HG03139 (cell line): ENCODE results near the gene SLC7A10.

Source experiments
- ATAC-seq: cut with Tn5 transposase; IDR thresholded peaks from one replicate; pipeline ENCODE4 v1.9.1; 2021; ENCODE audit not compliant: unreplicated experiment

Gene SLC7A10

GRCh38 chr19:33255781-33256180 lies 30.1 kb upstream of the SLC7A10 start:
- ATAC-seq, result no peak

DNA sequence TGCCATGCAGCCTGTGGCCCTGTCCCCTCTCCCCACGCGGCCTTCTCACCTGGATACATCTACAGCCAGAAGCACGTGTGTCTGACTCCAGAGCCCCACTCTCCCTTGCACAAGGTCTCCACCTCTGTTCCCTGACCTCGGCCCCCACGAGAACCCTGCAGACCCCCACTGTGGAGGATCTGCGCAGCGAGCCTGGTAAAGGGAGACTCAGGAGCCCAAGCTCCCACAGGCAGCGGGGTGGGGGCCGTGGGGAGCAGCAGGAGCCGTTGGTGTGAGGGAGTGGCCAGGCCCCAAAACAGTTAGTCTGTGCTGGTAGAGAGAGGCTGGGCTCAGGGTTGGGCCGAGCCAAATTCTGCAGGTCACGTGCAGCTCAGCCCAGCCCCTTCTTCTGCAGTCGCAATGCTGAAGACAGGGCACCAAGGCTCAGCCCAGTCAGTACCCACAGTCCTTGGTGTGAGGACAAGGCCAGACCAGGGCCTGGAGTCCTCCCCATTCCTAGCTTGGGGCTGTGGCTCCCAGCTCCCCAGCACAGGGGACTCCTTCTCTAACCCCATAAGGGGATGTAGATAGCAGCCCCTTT lies 28.7 kb upstream of the SLC7A10 start:
- no peak for ATAC-seq

DNA sequence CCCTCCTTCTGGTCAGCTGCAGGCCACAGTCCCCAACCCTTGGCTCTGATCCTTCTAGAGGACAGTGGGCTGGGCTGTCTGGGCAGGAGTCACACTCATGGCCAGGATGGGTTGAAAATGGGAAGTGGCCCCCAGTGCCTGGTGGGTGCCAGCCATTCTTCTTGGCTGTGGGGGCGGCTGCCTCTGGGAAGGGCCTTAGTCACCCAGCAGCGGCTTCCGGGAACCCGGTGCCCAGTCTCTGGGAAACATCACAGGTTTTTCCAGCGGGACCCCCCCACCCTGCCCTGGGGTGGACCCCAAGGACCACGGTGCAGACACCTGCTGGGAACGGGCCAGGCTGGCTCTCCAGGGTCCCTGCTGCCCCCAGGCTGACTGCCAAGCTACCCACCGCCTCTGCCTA lies 27.3 kb upstream of the SLC7A10 start:
- no peak for ATAC-seq

GRCh38 chr19:33252418-33252962 lies 26.8 kb upstream of the SLC7A10 start:
- ATAC-seq, result no peak

GRCh38 chr19:33251526-33252090 lies 26.0 kb upstream of the SLC7A10 start:
- ATAC-seq, result no peak

- ATAC-seq, result no peak
Measured at GRCh38 chr19:33251076-33251475, 25.4 kb upstream of the SLC7A10 start.

DNA sequence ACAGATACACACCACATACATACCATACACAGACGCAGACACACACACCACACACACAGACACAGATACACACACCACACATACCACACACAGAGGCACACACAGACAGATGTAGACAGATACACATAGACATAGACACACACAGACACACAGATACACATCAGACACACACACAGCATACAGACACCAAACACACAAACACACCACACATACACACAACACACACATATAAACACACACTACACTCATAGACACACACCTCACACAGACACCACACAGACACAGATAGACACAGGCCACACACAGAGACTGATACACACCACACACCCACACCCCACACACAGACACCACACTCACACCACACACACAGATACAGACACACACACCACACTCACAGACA lies 24.9 kb upstream of the SLC7A10 start:
- ATAC-seq, result no peak

GRCh38 chr19:33249740-33250366 lies 24.2 kb upstream of the SLC7A10 start:
- ATAC-seq, result no peak

- no peak for ATAC-seq
Measured at GRCh38 chr19:33248954-33249613, 23.4 kb upstream of the SLC7A10 start.

DNA sequence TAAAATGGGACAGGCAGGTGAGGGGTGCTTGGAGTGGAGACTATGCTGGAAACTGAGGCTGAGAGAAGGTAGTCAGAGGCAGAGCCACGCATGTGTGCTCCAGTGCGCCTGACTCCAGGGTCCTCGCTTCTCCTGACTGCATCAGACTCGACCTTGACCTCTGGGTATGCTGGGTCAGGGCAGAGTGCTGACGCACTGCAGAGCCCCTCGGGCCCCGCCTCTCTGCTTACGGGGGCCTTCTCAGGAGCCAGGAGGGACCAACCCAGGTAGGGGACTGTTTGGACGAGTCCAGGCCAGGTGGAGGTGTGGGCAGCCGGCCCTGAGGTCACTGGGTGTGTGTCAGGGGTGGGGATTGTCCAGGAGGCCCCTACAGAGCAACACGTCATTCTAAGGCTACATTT lies 22.9 kb upstream of the SLC7A10 start:
- no peak for ATAC-seq

DNA sequence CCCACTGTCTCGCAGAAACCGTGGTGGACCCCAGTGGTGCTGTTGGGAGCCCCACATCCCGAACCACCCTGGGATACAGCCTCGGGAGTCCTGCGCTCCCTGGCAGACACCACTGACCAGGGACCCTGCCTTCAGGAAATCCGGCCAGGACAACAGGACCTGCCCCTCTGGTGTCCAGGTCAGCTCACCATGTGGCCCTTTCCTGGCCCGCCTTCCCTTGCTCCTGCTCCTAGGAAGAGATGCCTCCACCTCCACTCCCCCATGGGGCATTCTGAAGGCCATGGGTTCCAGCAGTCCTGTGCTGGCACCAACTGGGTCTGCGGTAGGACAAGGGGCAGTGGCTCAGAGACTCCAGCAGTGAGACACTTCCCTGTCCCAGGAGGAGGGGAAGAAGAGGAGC lies 22.5 kb upstream of the SLC7A10 start:
- ATAC-seq, result no peak

GRCh38 chr19:33247441-33247819 lies 21.8 kb upstream of the SLC7A10 start:
- ATAC-seq, result no peak

GRCh38 chr19:33246709-33247440 lies 21.2 kb upstream of the SLC7A10 start:
- ATAC-seq, result no peak

- no peak for ATAC-seq
Measured at GRCh38 chr19:33245948-33246708, 20.5 kb upstream of the SLC7A10 start.

DNA sequence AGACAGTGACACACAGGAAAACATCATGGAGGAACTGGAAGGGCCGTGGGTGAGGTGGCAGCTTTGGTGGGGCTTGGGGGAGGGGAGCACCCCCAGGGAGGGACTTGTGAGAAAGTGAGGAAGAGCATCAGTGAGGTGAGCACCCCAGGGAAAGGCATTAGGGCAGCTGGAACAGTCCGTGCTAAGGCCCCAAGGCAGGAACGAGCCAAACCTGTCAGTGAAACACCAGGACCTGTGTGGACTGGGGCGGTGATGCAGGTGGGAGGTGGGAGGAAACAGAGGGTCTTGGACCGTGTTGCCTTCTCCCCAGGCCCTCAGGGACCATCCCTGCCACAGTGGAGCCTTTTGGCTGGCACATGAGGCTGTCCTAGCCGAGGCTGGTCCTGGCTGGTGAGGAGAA lies 17.3 kb upstream of the SLC7A10 start:
- ATAC-seq, result no peak

DNA sequence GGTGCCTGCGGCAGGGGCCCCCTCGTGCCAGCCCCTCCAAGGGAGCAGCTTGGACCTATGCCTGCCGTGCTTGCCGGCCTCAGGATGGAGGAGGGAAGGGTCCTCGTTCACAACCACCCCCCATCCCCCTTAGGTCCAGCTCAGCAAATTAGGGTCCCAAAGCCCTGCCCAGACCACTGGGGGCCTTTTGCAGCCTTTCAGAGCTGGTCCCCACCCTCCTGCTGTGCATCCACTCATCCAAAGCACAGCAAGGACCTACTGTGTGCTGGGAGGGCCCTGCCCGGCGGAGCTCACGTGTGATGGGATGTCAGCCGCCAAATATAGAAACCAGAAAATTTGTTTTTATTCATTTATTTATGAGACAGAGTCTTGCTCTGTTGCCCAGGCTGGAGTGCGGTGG lies 16.5 kb upstream of the SLC7A10 start:
- ATAC-seq, result no peak

- ATAC-seq, result no peak
Measured at GRCh38 chr19:33241530-33242101, 16.0 kb upstream of the SLC7A10 start.

GRCh38 chr19:33241091-33241529 lies 15.5 kb upstream of the SLC7A10 start:
- no peak for ATAC-seq

DNA sequence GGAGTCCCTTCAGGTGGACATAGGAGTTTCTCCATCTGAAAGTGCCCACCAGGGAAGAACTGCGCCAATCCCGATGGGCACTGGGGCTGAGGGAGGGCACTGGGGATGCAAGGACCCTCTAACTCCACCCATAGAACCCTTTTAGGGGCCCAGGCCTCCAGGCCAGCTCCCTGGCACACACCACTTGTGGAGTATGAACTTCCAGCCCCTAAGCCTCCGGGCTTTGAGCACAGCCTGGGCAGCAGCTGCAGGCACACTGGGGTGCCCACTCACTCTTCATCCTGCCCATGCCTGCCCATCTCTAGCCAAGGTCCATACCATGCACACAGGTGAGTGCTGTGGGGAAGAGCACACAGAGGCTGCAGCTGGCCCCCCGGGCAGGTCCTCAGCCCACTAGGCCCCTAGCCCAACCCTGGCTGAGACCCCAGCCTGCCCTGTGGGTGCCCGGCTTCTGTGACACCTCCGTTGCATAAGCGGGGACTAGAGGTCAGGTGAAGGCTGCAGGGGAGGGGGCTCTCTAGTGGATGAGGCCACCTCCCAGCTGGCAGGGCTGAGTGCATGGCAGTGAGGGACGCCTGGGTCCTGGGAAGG lies 14.6 kb upstream of the SLC7A10 start:
- ATAC-seq, result no peak
